Measurements from ENCODE around the gene DDX47. TPM values are rescaled to one million over a fixed set of nuclear protein-coding genes. Genes with fewer than 3 reads are reported as not detected.
"Not testable (repeated sequence)": the region's sequence is repeated elsewhere in the genome, so short reads cannot be mapped to it uniquely, and the experiment has no call there.

DDX47 gene
- polyA plus RNA-seq, 1 experiment = 113 TPM

DNA sequence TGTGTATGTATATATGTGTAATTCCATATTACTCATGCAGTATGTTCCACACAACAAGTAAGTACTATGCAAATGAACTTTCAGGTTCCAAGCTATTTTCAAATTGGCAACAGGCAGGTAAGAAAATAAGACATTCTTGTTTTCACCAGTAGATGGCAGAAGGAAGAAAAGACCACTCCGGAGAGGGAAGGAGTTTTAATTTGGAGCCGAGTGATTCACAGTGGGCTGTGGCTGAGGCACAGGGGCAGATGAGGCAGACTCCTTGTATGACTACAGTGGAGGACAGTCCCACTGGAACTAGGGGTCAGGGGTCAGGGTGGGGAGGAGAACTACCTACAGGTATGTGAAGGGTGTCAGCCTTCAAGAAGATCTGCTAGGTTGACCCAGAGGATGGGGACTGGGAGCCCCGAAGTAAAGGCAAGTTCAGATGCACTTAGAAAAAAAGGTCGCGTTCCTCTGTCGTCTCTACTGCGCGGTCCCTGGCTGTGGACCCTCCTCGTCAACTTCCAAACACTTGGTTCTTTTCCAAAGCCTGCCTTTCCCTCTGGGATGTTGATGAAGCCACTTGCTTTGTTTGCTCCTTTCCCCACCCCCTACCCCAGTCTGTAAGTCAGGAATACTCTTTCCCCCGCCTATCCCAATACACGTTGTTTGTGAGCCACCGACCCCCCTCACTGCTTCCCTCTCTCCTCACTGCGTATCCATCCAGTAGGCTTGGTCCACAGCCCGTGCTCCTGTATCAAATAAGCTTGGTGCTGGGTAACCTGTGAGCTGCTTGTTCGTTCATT, 24.1 kb downstream of the DDX47 start:
- TF ChIP-seq CTCF (IDR thresholded peaks at IDR 0.05; ENCODE audit: low read depth, low read length) = peak; percentile 66
- DNase-seq (ENCODE audit: low read depth, low spot score) = peak; percentile 44
- peak overlapping the region; percentile 47 for H3K27ac ChIP-seq (ENCODE audit: low read depth, low read length)
- H3K9me3 ChIP-seq (ENCODE audit: control insufficient read depth, insufficient read depth, low read length) = no peaks in the 10 kb centered on the region
- ChIA-PET CTCF (interaction anchor here (0.6 to 3.5 kb wide), 37 partner anchors 8 to 376 kb away, joined by 3 to 18 read pairs (median 4); partner anchors contain the start of genes DDX47 and GPRC5A), POLR2A (interaction anchor here (0.7 to 1.0 kb wide), 3 partner anchors 18 to 72 kb away, joined by 3 to 5 read pairs (median 5); partner anchors contain the start of gene GPRC5A)
- H3K27me3 ChIP-seq (ENCODE audit: control insufficient read depth, insufficient read depth, low read length) = no peaks in the 10 kb centered on the region
- H3K4me3 ChIP-seq (ENCODE audit: low read depth, low read length) = no peak overlapping the region

GRCh38 chr12:12837813-12838153, 24.6 kb downstream of the DDX47 start:
- Histone ChIP-seq H3K27ac (ENCODE audit: low read depth, low read length) (no peak overlapping the region), H3K9me3 (ENCODE audit: control insufficient read depth, insufficient read depth, low read length) (no peaks in the 10 kb centered on the region)

GRCh38 chr12:12839003-12839395, 25.9 kb downstream of the DDX47 start:
- DNase-seq (ENCODE audit: low read depth, low spot score) = no peak
- no peak for TF ChIP-seq CTCF (IDR thresholded peaks at IDR 0.05; ENCODE audit: low read depth, low read length)
- POLR2A ChIA-PET = interaction anchor here (0.6 kb wide), 1 partner anchor 22 kb away, joined by 3 read pairs; no protein-coding TSS in a partner anchor
- H3K9me3 ChIP-seq (ENCODE audit: control insufficient read depth, insufficient read depth, low read length) = no peaks in the 10 kb centered on the region
- H3K27ac ChIP-seq (ENCODE audit: low read depth, low read length) = no peak overlapping the region
- no peak overlapping the region for H3K4me3 ChIP-seq (ENCODE audit: low read depth, low read length)
- no peaks in the 10 kb centered on the region for H3K27me3 ChIP-seq (ENCODE audit: control insufficient read depth, insufficient read depth, low read length)
- CTCF ChIA-PET = interaction anchor here (0.6 to 1.2 kb wide), 4 partner anchors 50 to 77 kb away, joined by 3 to 6 read pairs (median 4); no protein-coding TSS in a partner anchor

More at GRCh38 chr12:12837813-12838153, 24.6 kb downstream of the DDX47 start:
- Histone ChIP-seq H3K27me3 (ENCODE audit: control insufficient read depth, insufficient read depth, low read length) (no peaks in the 10 kb centered on the region), H3K4me3 (ENCODE audit: low read depth, low read length) (no peak overlapping the region)
- TF ChIP-seq CTCF (IDR thresholded peaks at IDR 0.05; ENCODE audit: low read depth, low read length) = no peak
- ChIA-PET POLR2A (interaction anchor here (0.6 to 0.7 kb wide), 7 partner anchors 15 to 1178 kb away, joined by 3 to 4 read pairs (median 3); no protein-coding TSS in a partner anchor), CTCF (interaction anchor here (0.6 to 3.5 kb wide), 16 partner anchors 10 to 146 kb away, joined by 3 to 18 read pairs (median 6); partner anchors contain the start of genes DDX47 and GPRC5A)
- no peak for DNase-seq (ENCODE audit: low read depth, low spot score)

DNA sequence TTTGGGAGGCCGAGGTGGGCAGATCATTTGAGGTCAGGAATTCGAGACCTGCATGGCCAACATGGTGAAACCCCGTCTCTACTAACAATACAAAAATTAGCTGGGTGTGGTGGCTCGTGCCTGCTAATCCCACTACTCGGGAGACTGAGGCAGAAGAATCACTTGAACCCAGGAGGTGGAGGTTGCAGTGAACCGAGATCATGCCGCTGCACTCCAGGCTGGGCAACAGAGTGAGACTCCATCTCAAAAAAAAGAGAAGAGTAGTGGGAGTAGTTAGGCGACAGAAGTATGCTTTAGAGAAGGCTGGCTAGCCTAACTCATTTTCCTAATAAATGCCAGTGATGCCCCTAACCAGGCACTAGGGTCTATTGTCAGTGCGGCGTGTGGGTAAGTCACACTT, 26.3 kb downstream of the DDX47 start:
- H3K9me3 ChIP-seq (ENCODE audit: control insufficient read depth, insufficient read depth, low read length); POLR2A ChIA-PET; DNase-seq (ENCODE audit: low read depth, low spot score); H3K27me3 ChIP-seq (ENCODE audit: control insufficient read depth, insufficient read depth, low read length); H3K4me3 ChIP-seq (ENCODE audit: low read depth, low read length): not testable (repeated sequence)
- peak overlapping the region; percentile 70 for H3K27ac ChIP-seq (ENCODE audit: low read depth, low read length)
- CTCF ChIA-PET = interaction anchor here (0.6 to 1.2 kb wide), 3 partner anchors 50 to 77 kb away, joined by 3 to 5 read pairs (median 4); no protein-coding TSS in a partner anchor

DNA sequence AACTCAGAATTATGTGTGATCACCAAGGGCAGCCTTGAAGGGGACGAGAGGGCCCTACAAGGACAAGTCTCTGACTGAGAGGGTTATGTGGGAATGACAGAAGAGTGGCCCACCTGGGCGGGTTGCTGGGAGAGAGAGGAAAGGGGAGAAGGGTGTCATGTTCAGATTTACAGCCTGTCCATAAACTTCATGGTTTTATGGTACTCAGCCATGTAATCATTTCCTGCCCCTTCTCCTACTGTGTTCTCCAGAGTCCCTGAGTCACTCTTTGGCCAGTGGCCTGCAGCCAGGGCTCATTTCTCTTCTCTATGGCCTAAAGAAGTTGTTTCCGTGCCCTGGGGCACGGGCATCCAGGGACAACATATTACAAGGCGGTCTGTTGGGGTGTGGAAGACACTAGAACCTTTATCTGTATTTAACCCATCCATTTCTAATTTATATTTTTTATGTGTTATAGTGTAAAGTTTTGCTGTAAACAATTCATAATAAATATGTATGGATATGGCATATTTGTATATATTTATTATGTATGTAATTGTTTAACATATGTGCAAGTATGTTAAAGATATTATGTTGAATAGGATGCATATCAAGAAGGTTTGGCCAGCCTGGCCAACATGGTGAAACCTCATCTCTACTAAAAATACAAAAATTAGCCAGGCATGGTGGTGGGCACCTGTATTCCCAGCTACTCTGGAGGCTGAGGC, 26.9 kb downstream of the DDX47 start:
- H3K27ac ChIP-seq (ENCODE audit: low read depth, low read length) = peak overlapping the region; percentile 70
- CTCF ChIA-PET = interaction anchor here (0.6 kb wide), 1 partner anchor 38 kb away, joined by 7 read pairs; no protein-coding TSS in a partner anchor
- no peak for TF ChIP-seq CTCF (IDR thresholded peaks at IDR 0.05; ENCODE audit: low read depth, low read length)
- H3K9me3 ChIP-seq (ENCODE audit: control insufficient read depth, insufficient read depth, low read length) = no peaks in the 10 kb centered on the region
- peak; percentile 16 for DNase-seq (ENCODE audit: low read depth, low spot score)
- H3K4me3 ChIP-seq (ENCODE audit: low read depth, low read length) = no peak overlapping the region
- H3K27me3 ChIP-seq (ENCODE audit: control insufficient read depth, insufficient read depth, low read length) = no peaks in the 10 kb centered on the region
- POLR2A ChIA-PET = no interaction called here
